K562 (cell line): ENCODE measurements around the gene MRPL58. TPM values are rescaled to one million over a fixed set of nuclear protein-coding genes. Genes with fewer than 3 reads are reported as not detected.

Experiments used
- CBX3 ChIP-seq, 2 experiments: IDR thresholded peaks; 1 replicate in 1 of 2; 2 replicates in 1 of 2; pipeline ENCODE4 v1.6.1; 2012; ENCODE audit warnings: inconsistent platforms in 2 of 2, low read length in 2 of 2, borderline replicate concordance in 1 of 2, control low read depth in 1 of 2
- DNMT1 ChIP-seq: fragments of 450-650 bp; IDR thresholded peaks from 2 replicates; pipeline ENCODE4 v1.6.1; 2016; ENCODE audit warnings: antibody characterized with exemption, mild to moderate bottlenecking
- FOXJ2 ChIP-seq: fragments of 200-800 bp; sonication (Bioruptor generic); IDR thresholded peaks from 2 replicates; pipeline ENCODE4 v1.6.1; 2016; ENCODE audit warnings: missing genetic modification characterization, missing compliant biosample characterization
- NFE2L1 ChIP-seq: fragments of 450-650 bp; IDR thresholded peaks from 2 replicates; pipeline ENCODE4 v1.6.1; 2016; ENCODE audit warnings: missing genetic modification characterization, low read depth, mild to moderate bottlenecking, missing compliant biosample characterization, moderate library complexity, borderline replicate concordance
- ZNF431 ChIP-seq: sonication (generic); formaldehyde crosslinking; IDR thresholded peaks from 2 replicates; pipeline ENCODE4 v1.8.0; 2022; ENCODE audit warnings: mild to moderate bottlenecking, missing genetic modification reagents
- polyA plus RNA-seq, 8 experiments: library from polyadenylated mRNA; depleted of rRNA in 4 of 8; stranded (reverse) in 5 of 8; unstranded in 3 of 8; fragments of >200 nt; fragmentation: Nextera tagmentation in 2 of 8; fragmentation: Illumina TruSeq in 1 of 8; extraction: Ambion mirVana in 2 of 8; extraction: Trizol in 1 of 8; gene quantifications; 2 replicates each; pipeline versions ENCODE4 v1.2.1 to v1.2.3, GENCODE V29; 2011 to 2014; ENCODE audit warnings: inconsistent platforms in 1 of 8, missing spikeins in 1 of 8
- total RNA-seq, 7 experiments: library from RNA; depleted of rRNA in 6 of 7; stranded (reverse); fragments of >200 nt in 6 of 7; fragmentation: Illumina TruSeq in 2 of 7; extraction: Trizol in 2 of 7; gene quantifications; 2 replicates each; pipeline versions ENCODE4 v1.2.1 to v1.2.3, GENCODE V29; 2011 to 2021; ENCODE audit warnings: low replicate concordance in 1 of 7
- TF ChIP-seq, protein P1 (sequence below): fragments of 250-450 bp; sonication (Bioruptor Pico); IDR thresholded peaks from 2 replicates; pipeline ENCODE4 v1.9.0; 2021; ENCODE audit warnings: mild to moderate bottlenecking, inconsistent platforms
- TF ChIP-seq, protein P2 (sequence below): conservative IDR thresholded peaks from 2 replicates; pipeline ENCODE4 v1.6.1; 2011; ENCODE audit warnings: low read depth, mild to moderate bottlenecking, low read length; ENCODE audit not compliant: control insufficient read depth
- TF ChIP-seq, protein P3 (sequence below): fragments of 450-650 bp; formaldehyde crosslinking; IDR thresholded peaks from 2 replicates; pipeline ENCODE4 v1.4.0; 2020; ENCODE audit warnings: mild to moderate bottlenecking, moderate library complexity
- TF ChIP-seq, protein P4 (sequence below): sonication (generic); formaldehyde crosslinking; IDR thresholded peaks from 2 replicates; pipeline ENCODE4 v1.8.1; 2022; ENCODE audit warnings: missing genetic modification reagents
- TF ChIP-seq, protein P5 (sequence below): IDR thresholded peaks from 2 replicates; pipeline ENCODE4 v1.6.1; 2011; ENCODE audit not compliant: insufficient read length; ENCODE audit errors: extremely low read depth

The MRPL58 gene
- total and polyA plus RNA-seq, 9 of the 15 experiments (the other 6 are each of a cell fraction or from before 2014, with no cell fraction given) = 30.8 to 107 (median 72.4) TPM

DNA sequence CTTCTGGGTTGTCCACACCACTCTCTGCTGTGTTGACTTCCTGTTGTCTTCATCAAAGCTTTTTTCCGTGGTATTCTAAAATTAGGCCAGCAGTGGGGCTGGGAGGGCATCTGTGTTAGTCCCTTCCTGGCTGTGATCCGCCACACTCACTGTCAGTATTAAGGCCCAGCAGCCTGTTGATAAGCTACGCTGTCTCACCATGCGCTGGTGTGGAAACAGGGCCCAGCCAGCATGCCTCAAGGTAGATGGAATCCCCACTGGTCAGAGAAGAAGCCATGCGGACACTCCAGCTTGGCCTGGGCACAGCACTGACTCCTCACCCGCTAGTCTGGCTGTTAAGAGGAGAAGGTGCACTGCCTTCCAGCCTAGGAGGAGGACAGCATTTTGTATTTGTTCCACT lies 13.7 kb upstream of the MRPL58 start (continued):
- TF ChIP-seq, protein P1, sequence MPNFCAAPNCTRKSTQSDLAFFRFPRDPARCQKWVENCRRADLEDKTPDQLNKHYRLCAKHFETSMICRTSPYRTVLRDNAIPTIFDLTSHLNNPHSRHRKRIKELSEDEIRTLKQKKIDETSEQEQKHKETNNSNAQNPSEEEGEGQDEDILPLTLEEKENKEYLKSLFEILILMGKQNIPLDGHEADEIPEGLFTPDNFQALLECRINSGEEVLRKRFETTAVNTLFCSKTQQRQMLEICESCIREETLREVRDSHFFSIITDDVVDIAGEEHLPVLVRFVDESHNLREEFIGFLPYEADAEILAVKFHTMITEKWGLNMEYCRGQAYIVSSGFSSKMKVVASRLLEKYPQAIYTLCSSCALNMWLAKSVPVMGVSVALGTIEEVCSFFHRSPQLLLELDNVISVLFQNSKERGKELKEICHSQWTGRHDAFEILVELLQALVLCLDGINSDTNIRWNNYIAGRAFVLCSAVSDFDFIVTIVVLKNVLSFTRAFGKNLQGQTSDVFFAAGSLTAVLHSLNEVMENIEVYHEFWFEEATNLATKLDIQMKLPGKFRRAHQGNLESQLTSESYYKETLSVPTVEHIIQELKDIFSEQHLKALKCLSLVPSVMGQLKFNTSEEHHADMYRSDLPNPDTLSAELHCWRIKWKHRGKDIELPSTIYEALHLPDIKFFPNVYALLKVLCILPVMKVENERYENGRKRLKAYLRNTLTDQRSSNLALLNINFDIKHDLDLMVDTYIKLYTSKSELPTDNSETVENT (CRISPR knock-in tag) = no peak
- TF ChIP-seq, protein P2, sequence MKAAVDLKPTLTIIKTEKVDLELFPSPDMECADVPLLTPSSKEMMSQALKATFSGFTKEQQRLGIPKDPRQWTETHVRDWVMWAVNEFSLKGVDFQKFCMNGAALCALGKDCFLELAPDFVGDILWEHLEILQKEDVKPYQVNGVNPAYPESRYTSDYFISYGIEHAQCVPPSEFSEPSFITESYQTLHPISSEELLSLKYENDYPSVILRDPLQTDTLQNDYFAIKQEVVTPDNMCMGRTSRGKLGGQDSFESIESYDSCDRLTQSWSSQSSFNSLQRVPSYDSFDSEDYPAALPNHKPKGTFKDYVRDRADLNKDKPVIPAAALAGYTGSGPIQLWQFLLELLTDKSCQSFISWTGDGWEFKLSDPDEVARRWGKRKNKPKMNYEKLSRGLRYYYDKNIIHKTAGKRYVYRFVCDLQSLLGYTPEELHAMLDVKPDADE = no peak
- TF ChIP-seq, protein P3, sequence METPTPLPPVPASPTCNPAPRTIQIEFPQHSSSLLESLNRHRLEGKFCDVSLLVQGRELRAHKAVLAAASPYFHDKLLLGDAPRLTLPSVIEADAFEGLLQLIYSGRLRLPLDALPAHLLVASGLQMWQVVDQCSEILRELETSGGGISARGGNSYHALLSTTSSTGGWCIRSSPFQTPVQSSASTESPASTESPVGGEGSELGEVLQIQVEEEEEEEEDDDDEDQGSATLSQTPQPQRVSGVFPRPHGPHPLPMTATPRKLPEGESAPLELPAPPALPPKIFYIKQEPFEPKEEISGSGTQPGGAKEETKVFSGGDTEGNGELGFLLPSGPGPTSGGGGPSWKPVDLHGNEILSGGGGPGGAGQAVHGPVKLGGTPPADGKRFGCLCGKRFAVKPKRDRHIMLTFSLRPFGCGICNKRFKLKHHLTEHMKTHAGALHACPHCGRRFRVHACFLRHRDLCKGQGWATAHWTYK (CRISPR knock-in tag) = no peak
- TF ChIP-seq FOXJ2 (no peak), ZNF431 (no peak), DNMT1 (no peak), NFE2L1 (no peak), CBX3 (IDR thresholded peaks at IDR 0.05; ENCODE audit: borderline replicate concordance in 1 of 2, low read length in 2 of 2) (no peak)
- TF ChIP-seq, protein P4, sequence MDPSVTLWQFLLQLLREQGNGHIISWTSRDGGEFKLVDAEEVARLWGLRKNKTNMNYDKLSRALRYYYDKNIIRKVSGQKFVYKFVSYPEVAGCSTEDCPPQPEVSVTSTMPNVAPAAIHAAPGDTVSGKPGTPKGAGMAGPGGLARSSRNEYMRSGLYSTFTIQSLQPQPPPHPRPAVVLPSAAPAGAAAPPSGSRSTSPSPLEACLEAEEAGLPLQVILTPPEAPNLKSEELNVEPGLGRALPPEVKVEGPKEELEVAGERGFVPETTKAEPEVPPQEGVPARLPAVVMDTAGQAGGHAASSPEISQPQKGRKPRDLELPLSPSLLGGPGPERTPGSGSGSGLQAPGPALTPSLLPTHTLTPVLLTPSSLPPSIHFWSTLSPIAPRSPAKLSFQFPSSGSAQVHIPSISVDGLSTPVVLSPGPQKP (CRISPR knock-in tag) = no peak
- TF ChIP-seq, protein P5, sequence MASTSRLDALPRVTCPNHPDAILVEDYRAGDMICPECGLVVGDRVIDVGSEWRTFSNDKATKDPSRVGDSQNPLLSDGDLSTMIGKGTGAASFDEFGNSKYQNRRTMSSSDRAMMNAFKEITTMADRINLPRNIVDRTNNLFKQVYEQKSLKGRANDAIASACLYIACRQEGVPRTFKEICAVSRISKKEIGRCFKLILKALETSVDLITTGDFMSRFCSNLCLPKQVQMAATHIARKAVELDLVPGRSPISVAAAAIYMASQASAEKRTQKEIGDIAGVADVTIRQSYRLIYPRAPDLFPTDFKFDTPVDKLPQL = no peak
